GM19468 (cell line): Measurements from ENCODE around the gene ACTN4.
A peak's percentile ranks its signal among the peaks of the same experiment; 100 is the strongest.
"Not testable (repeated sequence)": the region's sequence is repeated elsewhere in the genome, so short reads cannot be mapped to it uniquely, and the experiment has no call there.

Experiments used
- ATAC-seq: cut with Tn5 transposase; IDR thresholded peaks from one replicate; pipeline ENCODE4 v1.9.1; 2021; ENCODE audit warnings: mild to moderate bottlenecking, moderate library complexity, moderate number of reproducible peaks; ENCODE audit not compliant: unreplicated experiment; ENCODE audit errors: extremely low read depth

Gene ACTN4

GRCh38 chr19:38647368-38647965 is at the start of gene ACTN4:
Gene ACTN4 (plus strand): TSS chr19:38647649. CDS start chr19:38647746, 97 bp downstream.
- peak; percentile 64 for ATAC-seq

GRCh38 chr19:38599722-38600121 is 47.7 kb upstream of the ACTN4 start:
- no peak for ATAC-seq

GRCh38 chr19:38602856-38603255 is 44.6 kb upstream of the ACTN4 start:
- ATAC-seq = not testable (repeated sequence)

- ATAC-seq = no peak
Measured at GRCh38 chr19:38606131-38606530, 41.3 kb upstream of the ACTN4 start.

- ATAC-seq = no peak
Measured at GRCh38 chr19:38614289-38614688, 33.2 kb upstream of the ACTN4 start.

GRCh38 chr19:38615007-38615581 is 32.4 kb upstream of the ACTN4 start:
- ATAC-seq = no peak

- ATAC-seq = no peak
Measured at GRCh38 chr19:38616265-38616664, 31.2 kb upstream of the ACTN4 start.

- no peak for ATAC-seq
Measured at GRCh38 chr19:38617283-38617763, 30.1 kb upstream of the ACTN4 start.

GRCh38 chr19:38617764-38618589 is 29.5 kb upstream of the ACTN4 start, which contains the start of gene MAP4K1:
Gene MAP4K1 (minus strand): TSS chr19:38617953. CDS start chr19:38617895, 58 bp downstream.
- peak; percentile 34 for ATAC-seq

- peak; percentile 58 for ATAC-seq
Measured at GRCh38 chr19:38618590-38619360, 28.7 kb upstream of the ACTN4 start, which contains the start of gene EIF3K. Gene EIF3K (plus strand): TSS chr19:38619188. CDS start chr19:38619269, 81 bp downstream.

- ATAC-seq = no peak
Measured at GRCh38 chr19:38619361-38620174, 27.9 kb upstream of the ACTN4 start.

GRCh38 chr19:38624822-38625221 is 22.6 kb upstream of the ACTN4 start:
- no peak for ATAC-seq

GRCh38 chr19:38626401-38626800 is 21.0 kb upstream of the ACTN4 start:
- no peak for ATAC-seq

GRCh38 chr19:38629568-38629967 is 17.9 kb upstream of the ACTN4 start:
- ATAC-seq = no peak

GRCh38 chr19:38631301-38631700 is 16.1 kb upstream of the ACTN4 start:
- ATAC-seq = not testable (repeated sequence)

- not testable (repeated sequence) for ATAC-seq
Measured at GRCh38 chr19:38631811-38632475, 15.5 kb upstream of the ACTN4 start.

- ATAC-seq = no peak
Measured at GRCh38 chr19:38632476-38633213, 14.8 kb upstream of the ACTN4 start.
